ENCODE results near the gene PRMT1. TPM values are rescaled to one million over a fixed set of nuclear protein-coding genes. Genes with fewer than 3 reads are reported as not detected.

Gene PRMT1
- total and polyA plus RNA-seq, 2 of the 13 experiments (the other 11 are each of a cell fraction or from before 2014, with no cell fraction given), result 324 to 374 TPM

- peak; percentile 81; the same call in 1 of the 2 replicates for TF ChIP-seq ARNT2 (CRISPR knock-in tag; IDR thresholded peaks at IDR 0.05; ENCODE audit: low read depth)
- 0 out of 2 replicates have a peak, but pooled peaks have one; percentile 32 for TF ChIP-seq SMYD3 (CRISPR knock-in tag; IDR thresholded peaks at IDR 0.05)
- TF ChIP-seq AHR (CRISPR knock-in tag; IDR thresholded peaks at IDR 0.05), result 0 out of 2 replicates have a peak, but pooled peaks have one; percentile 88
- TF ChIP-seq, protein P1, sequence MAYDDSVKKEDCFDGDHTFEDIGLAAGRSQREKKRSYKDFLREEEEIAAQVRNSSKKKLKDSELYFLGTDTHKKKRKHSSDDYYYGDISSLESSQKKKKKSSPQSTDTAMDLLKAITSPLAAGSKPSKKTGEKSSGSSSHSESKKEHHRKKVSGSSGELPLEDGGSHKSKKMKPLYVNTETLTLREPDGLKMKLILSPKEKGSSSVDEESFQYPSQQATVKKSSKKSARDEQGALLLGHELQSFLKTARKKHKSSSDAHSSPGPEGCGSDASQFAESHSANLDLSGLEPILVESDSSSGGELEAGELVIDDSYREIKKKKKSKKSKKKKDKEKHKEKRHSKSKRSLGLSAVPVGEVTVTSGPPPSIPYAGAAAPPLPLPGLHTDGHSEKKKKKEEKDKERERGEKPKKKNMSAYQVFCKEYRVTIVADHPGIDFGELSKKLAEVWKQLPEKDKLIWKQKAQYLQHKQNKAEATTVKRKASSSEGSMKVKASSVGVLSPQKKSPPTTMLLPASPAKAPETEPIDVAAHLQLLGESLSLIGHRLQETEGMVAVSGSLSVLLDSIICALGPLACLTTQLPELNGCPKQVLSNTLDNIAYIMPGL (CRISPR knock-in tag; IDR thresholded peaks at IDR 0.05; ENCODE audit: borderline replicate concordance in 1 of 2, low read depth in 1 of 2), result peak in 1 of 2 experiments; percentile 80
- peak; percentile 18 for TF ChIP-seq ZBED4 (CRISPR knock-in tag; IDR thresholded peaks at IDR 0.05; ENCODE audit: borderline replicate concordance)
- TF ChIP-seq EEA1 (CRISPR knock-in tag; IDR thresholded peaks at IDR 0.05; ENCODE audit: borderline replicate concordance), result 0 out of 2 replicates have a peak, but pooled peaks have one; percentile 17
- TF ChIP-seq TMF1 (CRISPR knock-in tag; IDR thresholded peaks at IDR 0.05; ENCODE audit: low read depth), result peak; percentile 40; the same call in 1 of the 2 replicates
- 0 out of 2 replicates have a peak, but pooled peaks have one; percentile 64 for TF ChIP-seq ZNF143 (CRISPR knock-in tag; IDR thresholded peaks at IDR 0.05)
- peak; percentile 86 for TF ChIP-seq GABPB1 (CRISPR knock-in tag; IDR thresholded peaks at IDR 0.05)
- TF ChIP-seq ZSCAN5A (CRISPR knock-in tag; IDR thresholded peaks at IDR 0.05; ENCODE audit: borderline replicate concordance), result peak; percentile 43; the same call in 1 of the 2 replicates
- no peak for TF ChIP-seq TBL1XR1 (IDR thresholded peaks at IDR 0.05; ENCODE audit: borderline replicate concordance, low read length, partially characterized antibody)
- 0 out of 2 replicates have a peak, but pooled peaks have one; percentile 46 for TF ChIP-seq ZNF232 (CRISPR knock-in tag; IDR thresholded peaks at IDR 0.05; ENCODE audit: borderline replicate concordance)
- TF ChIP-seq, protein P2, sequence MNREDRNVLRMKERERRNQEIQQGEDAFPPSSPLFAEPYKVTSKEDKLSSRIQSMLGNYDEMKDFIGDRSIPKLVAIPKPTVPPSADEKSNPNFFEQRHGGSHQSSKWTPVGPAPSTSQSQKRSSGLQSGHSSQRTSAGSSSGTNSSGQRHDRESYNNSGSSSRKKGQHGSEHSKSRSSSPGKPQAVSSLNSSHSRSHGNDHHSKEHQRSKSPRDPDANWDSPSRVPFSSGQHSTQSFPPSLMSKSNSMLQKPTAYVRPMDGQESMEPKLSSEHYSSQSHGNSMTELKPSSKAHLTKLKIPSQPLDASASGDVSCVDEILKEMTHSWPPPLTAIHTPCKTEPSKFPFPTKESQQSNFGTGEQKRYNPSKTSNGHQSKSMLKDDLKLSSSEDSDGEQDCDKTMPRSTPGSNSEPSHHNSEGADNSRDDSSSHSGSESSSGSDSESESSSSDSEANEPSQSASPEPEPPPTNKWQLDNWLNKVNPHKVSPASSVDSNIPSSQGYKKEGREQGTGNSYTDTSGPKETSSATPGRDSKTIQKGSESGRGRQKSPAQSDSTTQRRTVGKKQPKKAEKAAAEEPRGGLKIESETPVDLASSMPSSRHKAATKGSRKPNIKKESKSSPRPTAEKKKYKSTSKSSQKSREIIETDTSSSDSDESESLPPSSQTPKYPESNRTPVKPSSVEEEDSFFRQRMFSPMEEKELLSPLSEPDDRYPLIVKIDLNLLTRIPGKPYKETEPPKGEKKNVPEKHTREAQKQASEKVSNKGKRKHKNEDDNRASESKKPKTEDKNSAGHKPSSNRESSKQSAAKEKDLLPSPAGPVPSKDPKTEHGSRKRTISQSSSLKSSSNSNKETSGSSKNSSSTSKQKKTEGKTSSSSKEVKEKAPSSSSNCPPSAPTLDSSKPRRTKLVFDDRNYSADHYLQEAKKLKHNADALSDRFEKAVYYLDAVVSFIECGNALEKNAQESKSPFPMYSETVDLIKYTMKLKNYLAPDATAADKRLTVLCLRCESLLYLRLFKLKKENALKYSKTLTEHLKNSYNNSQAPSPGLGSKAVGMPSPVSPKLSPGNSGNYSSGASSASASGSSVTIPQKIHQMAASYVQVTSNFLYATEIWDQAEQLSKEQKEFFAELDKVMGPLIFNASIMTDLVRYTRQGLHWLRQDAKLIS (CRISPR knock-in tag; IDR thresholded peaks at IDR 0.05), result no peak
- peak; percentile 83 for TF ChIP-seq ATF7-NPFF (CRISPR knock-in tag; IDR thresholded peaks at IDR 0.05; ENCODE audit: low read depth)
- TF ChIP-seq MED1 (CRISPR knock-in tag; IDR thresholded peaks at IDR 0.05), result 0 out of 2 replicates have a peak, but pooled peaks have one; percentile 9
- peak; percentile 63; the same call in 1 of the 2 replicates for TF ChIP-seq ZBTB20 (CRISPR knock-in tag; IDR thresholded peaks at IDR 0.05; ENCODE audit: borderline replicate concordance, low read depth)
- peak; percentile 99 for TF ChIP-seq MYC (CRISPR knock-in tag; IDR thresholded peaks at IDR 0.05; ENCODE audit: borderline replicate concordance)
These were observed at the start of gene PRMT1 (continued) for GRCh38 chr19:49677231-49677900.

Measured in HepG2 (cell line).